ENCODE measurements around the gene DCTD.

The DCTD gene

GRCh38 chr4:182931691-182932345 lies 14.6 kb upstream of the DCTD start:
- no peaks in the 10 kb centered on the region for H3K36me3 ChIP-seq (ENCODE audit: control insufficient read depth in 2 of 2, insufficient read depth in 1 of 2, low read length in 2 of 2)
- no peaks in the 10 kb centered on the region for H3K4me1 ChIP-seq (ENCODE audit: control insufficient read depth, insufficient read depth, low read length)
- POLR2A ChIA-PET, result no interaction called here
- no peak overlapping the region for H3K27ac ChIP-seq (ENCODE audit: extremely low read depth, low read depth, low read length)
- H3K4me3 ChIP-seq (ENCODE audit: low read depth, low read length), result no peak overlapping the region
- H3K9me3 ChIP-seq (ENCODE audit: control insufficient read depth, insufficient read depth, low read depth, low read length), result no peaks in the 10 kb centered on the region
- TF ChIP-seq KLF17 (tag by site-specific recombination; IDR thresholded peaks at IDR 0.05) (no peak), ZFP69B (tag by site-specific recombination; IDR thresholded peaks at IDR 0.05) (no peak), KLF7 (tag by site-specific recombination; IDR thresholded peaks at IDR 0.05; ENCODE audit: borderline replicate concordance) (no peak), ZBTB48 (tag by site-specific recombination; IDR thresholded peaks at IDR 0.05) (no peak), ZEB2 (tag by site-specific recombination; IDR thresholded peaks at IDR 0.05) (no peak), ZNF140 (tag by site-specific recombination; IDR thresholded peaks at IDR 0.05) (no peak), ZNF148 (tag by site-specific recombination; IDR thresholded peaks at IDR 0.05; ENCODE audit: borderline replicate concordance) (no peak), ZNF501 (tag by site-specific recombination; IDR thresholded peaks at IDR 0.05) (no peak), ZNF518A (tag by site-specific recombination; conservative IDR thresholded peaks at IDR 0.05; ENCODE audit: low read depth) (no peak), ZNF10 (tag by site-specific recombination; IDR thresholded peaks at IDR 0.05) (no peak)
- CTCF ChIA-PET, result interaction anchor here (0.6 to 1.0 kb wide), 2 partner anchors 99 to 330 kb away, joined by 3 to 4 read pairs; no protein-coding TSS in a partner anchor

GRCh38 chr4:182930889-182931288 lies 13.7 kb upstream of the DCTD start:
- CTCF ChIA-PET, result interaction anchor here (1.5 kb wide), 1 partner anchor 332 kb away, joined by 5 read pairs; no protein-coding TSS in a partner anchor
- Histone ChIP-seq H3K4me3 (ENCODE audit: low read depth, low read length) (no peak overlapping the region), H3K4me1 (ENCODE audit: control insufficient read depth, insufficient read depth, low read length) (no peaks in the 10 kb centered on the region), H3K27ac (ENCODE audit: extremely low read depth, low read depth, low read length) (no peak overlapping the region), H3K36me3 (ENCODE audit: control insufficient read depth in 2 of 2, insufficient read depth in 1 of 2, low read length in 2 of 2) (no peaks in the 10 kb centered on the region), H3K9me3 (ENCODE audit: control insufficient read depth, insufficient read depth, low read depth, low read length) (no peaks in the 10 kb centered on the region)
- POLR2A ChIA-PET, result no interaction called here
- no peak for TF ChIP-seq PRDM10 (tag by site-specific recombination; IDR thresholded peaks at IDR 0.05)
- TF ChIP-seq EGR2 (tag by site-specific recombination; IDR thresholded peaks at IDR 0.05; ENCODE audit: low read depth), result no peak
- no peak for TF ChIP-seq ZNF140 (tag by site-specific recombination; IDR thresholded peaks at IDR 0.05)
- no peak for TF ChIP-seq ZNF654 (tag by site-specific recombination; IDR thresholded peaks at IDR 0.05; ENCODE audit: low read depth)
- TF ChIP-seq ATF2 (tag by site-specific recombination; IDR thresholded peaks at IDR 0.05; ENCODE audit: low read depth), result no peak
- TF ChIP-seq ZNF362 (tag by site-specific recombination; IDR thresholded peaks at IDR 0.05), result no peak
- TF ChIP-seq ZNF433 (tag by site-specific recombination; IDR thresholded peaks at IDR 0.05; ENCODE audit: low read depth), result no peak
- no peak for TF ChIP-seq IKZF3 (tag by site-specific recombination; IDR thresholded peaks at IDR 0.05)
- TF ChIP-seq ZBTB20 (tag by site-specific recombination; IDR thresholded peaks at IDR 0.05), result no peak
- TF ChIP-seq YY2 (tag by site-specific recombination; IDR thresholded peaks at IDR 0.05), result no peak
